Measurements from ENCODE around the gene TPCN1.

DNA sequence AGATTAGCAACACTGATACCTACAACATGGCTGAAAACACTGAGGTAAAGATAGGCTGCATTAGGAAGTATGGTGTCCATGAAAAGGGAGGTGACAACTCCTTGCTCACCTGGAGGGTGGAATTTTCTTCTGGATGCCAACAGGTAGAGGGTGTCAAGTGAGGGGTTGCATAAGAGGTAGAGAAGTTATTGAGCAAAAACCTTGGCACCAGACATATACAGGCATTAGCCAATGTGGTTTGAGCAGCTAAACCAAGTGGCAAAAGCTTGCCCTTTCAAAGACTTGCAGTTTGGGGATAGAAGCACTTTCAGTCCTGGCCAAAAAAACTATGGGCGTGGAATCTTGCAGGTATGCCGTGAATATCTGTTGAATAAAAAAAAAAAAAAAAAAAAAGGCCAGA is 31.9 kb upstream of the TPCN1 start:
- TF ChIP-seq, protein P1, sequence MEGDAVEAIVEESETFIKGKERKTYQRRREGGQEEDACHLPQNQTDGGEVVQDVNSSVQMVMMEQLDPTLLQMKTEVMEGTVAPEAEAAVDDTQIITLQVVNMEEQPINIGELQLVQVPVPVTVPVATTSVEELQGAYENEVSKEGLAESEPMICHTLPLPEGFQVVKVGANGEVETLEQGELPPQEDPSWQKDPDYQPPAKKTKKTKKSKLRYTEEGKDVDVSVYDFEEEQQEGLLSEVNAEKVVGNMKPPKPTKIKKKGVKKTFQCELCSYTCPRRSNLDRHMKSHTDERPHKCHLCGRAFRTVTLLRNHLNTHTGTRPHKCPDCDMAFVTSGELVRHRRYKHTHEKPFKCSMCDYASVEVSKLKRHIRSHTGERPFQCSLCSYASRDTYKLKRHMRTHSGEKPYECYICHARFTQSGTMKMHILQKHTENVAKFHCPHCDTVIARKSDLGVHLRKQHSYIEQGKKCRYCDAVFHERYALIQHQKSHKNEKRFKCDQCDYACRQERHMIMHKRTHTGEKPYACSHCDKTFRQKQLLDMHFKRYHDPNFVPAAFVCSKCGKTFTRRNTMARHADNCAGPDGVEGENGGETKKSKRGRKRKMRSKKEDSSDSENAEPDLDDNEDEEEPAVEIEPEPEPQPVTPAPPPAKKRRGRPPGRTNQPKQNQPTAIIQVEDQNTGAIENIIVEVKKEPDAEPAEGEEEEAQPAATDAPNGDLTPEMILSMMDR (IDR thresholded peaks at IDR 0.05): no peak
- no peak for TF ChIP-seq YY1 (IDR thresholded peaks at IDR 0.05; ENCODE audit: low read depth)
- TF ChIP-seq RAD21 (IDR thresholded peaks at IDR 0.05; ENCODE audit: low read length): no peak
- TF ChIP-seq JUND (IDR thresholded peaks at IDR 0.05): no peak
- no peak for TF ChIP-seq RCOR1 (IDR thresholded peaks at IDR 0.05; ENCODE audit: low read length)
- TF ChIP-seq, protein P2, sequence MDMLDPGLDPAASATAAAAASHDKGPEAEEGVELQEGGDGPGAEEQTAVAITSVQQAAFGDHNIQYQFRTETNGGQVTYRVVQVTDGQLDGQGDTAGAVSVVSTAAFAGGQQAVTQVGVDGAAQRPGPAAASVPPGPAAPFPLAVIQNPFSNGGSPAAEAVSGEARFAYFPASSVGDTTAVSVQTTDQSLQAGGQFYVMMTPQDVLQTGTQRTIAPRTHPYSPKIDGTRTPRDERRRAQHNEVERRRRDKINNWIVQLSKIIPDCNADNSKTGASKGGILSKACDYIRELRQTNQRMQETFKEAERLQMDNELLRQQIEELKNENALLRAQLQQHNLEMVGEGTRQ (IDR thresholded peaks at IDR 0.05; ENCODE audit: borderline replicate concordance, low read depth, low read length): no peak
- TF ChIP-seq POLR2AphosphoS5 (IDR thresholded peaks at IDR 0.05; ENCODE audit: low read depth, low read length): no peak
- TF ChIP-seq REST (IDR thresholded peaks at IDR 0.05; ENCODE audit: low read depth, low read length): no peak
- TF ChIP-seq TEAD4 (IDR thresholded peaks at IDR 0.05; ENCODE audit: borderline replicate concordance, insufficient read depth): no peak
- no peak for TF ChIP-seq NRF1 (IDR thresholded peaks at IDR 0.05; ENCODE audit: low read depth, low read length)
- no peak for TF ChIP-seq CHD2 (IDR thresholded peaks at IDR 0.05; ENCODE audit: low read length, partially characterized antibody)
- TF ChIP-seq, protein P3, sequence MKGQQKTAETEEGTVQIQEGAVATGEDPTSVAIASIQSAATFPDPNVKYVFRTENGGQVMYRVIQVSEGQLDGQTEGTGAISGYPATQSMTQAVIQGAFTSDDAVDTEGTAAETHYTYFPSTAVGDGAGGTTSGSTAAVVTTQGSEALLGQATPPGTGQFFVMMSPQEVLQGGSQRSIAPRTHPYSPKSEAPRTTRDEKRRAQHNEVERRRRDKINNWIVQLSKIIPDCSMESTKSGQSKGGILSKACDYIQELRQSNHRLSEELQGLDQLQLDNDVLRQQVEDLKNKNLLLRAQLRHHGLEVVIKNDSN (IDR thresholded peaks at IDR 0.05; ENCODE audit: borderline replicate concordance, low read depth): no peak
